CD4-positive, alpha-beta T cell treated with Interleukin-4 for 4 hours (primary cell): ENCODE data around the gene RASL12.
"Not testable (repeated sequence)": the region's sequence is repeated elsewhere in the genome, so short reads cannot be mapped to it uniquely, and the experiment has no call there.

Experiments
- DNase-seq: peaks from one replicate; pipeline ENCODE4 v3.0.0-alpha.2; 2020

The RASL12 gene

DNA sequence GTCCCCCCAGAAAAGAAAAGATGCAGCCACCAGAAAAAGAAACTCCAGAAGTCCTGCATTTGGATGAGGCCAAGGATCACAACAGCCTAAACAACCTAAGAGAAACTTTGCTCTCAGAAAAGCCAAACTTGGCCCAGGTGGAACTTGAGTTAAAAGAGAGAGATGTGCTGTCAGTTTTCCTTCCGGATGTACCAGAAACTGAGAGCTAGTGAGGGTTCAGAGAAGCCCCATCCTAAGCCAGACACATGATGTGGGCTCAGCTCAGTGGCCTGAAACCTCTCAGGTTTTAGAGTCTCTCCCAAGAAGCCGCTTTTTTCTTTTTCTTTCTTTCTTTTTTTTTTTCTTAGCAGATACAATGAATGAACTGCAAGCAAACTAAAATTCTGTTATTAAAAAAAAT, 14.8 kb downstream of the RASL12 start:
- no peak for DNase-seq

DNA sequence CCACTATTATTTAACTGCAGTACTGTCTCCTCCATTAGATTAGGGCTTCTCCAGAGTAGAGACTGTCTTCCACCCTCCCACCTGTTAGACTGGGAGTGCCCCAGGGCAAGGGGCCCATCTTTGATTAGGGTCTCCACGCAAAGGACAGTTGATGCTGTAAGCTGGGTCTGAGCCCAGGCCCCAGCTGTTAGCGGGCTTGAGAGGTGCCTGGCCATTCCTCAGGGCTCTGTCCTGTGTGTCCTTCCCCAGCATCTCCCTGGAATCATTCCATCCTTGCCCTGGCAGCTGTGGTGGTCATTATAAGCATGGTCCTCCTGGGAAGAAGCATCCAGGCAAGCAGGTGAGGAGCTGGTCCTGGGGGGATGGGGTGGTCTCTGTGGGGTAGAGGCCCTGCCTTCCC, 16.5 kb downstream of the RASL12 start:
- DNase-seq, result no peak

DNA sequence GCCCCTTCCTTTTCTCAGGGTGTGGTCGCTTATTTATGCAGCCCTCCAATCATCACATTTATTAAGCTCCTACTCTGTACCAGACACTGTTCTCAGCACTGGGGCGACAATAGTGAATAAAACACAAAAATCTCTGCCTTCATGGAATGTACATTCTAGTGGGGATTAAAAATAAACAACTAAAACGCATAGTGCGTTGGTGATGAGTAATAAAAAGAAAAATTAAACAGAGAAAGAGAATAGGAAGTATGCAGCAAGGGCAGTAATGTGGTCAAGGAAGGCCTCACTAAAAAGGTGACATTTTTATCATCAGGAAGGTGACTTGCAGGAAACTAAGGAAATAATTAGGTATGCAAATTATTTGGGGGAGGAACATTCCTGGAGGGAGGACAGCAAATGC, 17.5 kb downstream of the RASL12 start:
- no peak for DNase-seq

DNA sequence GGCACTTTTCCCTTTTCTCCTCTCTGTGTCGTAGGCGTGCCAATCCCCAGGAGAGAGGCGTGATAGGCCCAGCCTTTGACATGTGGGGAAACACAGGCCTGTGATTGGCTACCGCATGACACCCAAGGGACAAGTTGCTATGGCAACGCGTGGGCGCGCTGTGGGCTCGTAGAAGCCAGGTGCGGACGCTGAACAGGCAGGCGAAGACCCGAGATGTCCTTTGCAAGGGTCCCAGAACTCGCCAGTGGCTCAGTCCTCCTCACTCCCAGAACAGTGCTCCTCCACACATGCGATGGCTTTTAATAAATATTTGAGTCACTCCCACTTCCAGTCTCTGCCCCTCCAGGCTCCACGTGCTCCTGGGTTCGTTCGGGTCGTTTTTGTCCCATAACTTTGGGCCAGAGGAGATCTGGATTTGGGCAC, 18.4 kb downstream of the RASL12 start:
- DNase-seq, result peak; percentile 85

DNA sequence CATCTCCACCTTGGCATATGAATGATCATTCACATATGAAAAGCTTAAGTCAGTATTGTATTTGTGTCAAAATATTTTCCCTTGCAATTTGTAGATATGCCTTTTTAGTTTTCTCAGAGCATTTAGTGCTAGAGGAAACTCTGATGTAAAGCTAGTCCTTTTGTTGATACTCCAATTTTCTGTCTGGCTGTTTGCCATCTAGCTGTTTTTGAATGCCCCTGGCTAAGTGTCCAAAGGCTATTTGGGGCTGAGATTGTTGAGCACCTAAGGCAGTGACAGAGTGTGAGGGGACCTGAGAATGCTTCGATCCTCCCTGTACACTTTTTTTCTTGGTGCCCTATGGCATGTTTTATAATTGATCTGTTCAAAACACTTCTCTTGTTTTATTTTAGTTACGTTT, 19.6 kb downstream of the RASL12 start:
- no peak for DNase-seq

DNA sequence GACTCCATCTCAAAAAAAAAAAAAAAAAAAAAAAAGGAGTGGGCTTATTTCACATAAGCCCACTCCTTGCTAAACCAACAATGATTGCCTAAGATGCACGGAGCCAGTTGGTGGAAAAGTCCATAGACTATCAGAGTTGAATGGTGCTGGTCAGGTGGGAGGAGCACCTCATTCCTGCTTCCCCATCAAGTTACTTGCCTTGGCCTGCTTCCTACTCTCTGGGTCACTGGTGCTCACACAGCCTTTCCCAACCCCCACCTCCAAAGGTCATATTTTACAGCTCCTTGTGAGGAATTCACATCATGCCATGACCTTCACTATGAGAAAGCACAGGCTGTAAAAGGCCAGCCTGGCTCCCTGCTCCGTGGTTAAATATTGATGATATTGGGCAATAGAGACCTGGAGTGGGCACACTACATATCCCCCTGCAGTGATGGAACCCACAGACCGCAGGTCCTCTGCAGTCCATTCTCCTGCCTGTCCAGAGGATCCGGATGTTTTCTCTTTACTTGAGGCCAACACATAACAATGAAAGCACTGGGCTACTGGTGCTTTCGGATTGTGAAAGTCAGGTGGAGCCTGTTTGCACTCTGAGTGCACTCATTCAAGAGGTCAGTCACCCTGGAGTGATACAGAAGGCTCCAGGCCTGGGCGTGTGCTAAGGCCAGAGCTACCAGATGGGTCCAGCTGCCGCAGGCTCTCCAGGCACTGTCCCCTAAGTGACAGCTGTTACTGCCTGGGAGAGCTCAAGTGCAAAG, 22.9 kb downstream of the RASL12 start, which contains the start of gene SLC51B:
Gene SLC51B, plus strand, starts transcription at position 664 of the 758 bp plus-strand sequence. CDS start 4,618 bp downstream, outside the sequence.
- DNase-seq, result no peak

DNA sequence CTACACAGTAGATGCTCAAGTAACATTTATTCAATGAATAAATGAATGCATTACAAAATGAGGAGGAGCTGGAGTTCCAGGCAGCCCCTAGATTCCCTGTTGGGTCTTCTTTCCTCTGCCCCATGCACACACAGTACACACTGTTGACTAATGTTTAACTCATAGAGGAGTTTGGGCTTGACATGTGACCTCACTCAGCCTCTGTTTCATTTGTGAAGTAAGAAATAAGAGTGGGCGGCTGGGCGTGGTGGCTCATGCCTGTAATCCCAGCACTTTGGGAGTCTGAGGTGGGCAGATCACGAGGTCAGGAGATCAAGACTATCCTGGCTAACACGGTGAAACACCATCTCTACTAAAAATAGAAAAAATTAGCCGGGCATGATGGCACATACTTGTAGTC, 23.6 kb downstream of the RASL12 start:
- not testable (repeated sequence) for DNase-seq

DNA sequence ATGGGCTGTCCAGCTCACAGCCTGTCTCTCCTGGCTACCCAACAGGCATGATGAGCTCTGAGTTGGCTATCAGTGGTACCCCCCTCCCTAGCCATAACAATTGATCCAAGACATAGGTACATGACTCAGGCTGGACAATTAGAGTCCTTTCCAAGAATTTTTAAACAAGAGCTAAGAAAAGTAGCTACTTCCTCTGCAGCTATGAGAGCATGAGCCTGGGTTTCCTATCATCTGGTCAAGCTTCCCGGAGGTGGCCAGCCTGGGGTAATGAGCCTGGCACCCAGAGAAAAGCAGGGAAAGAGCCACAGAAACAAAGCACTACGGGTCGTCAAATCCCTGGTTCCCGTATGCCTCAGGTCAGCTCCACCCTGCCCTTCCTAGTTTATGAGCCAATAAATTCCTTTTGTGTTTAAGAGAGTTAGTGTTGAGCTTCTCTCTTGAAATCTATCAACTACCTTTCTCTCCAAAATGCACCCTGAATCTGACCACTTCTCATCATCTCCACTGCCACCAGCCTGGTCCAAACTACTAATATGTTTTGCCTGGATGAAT, 24.9 kb downstream of the RASL12 start:
- no peak for DNase-seq

DNA sequence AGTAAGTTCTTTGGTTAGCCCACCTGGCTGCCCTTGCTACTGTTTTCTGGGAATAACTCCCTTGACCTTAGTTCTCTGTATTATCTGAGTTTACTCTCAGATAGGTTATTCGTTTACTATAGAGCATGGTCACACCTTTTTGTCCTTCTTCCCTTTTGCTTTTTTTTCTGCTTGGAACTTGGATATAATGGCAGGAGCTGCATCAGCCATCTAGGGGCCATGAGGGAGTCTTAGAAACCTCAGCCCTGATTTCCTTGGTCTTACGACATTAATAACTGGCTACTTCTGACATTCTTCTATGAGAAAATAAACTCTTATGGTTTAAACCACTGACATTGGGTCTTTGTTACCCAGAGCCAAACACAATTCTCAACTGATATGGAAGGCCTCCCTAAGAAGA, 26.0 kb downstream of the RASL12 start:
- no peak for DNase-seq

DNA sequence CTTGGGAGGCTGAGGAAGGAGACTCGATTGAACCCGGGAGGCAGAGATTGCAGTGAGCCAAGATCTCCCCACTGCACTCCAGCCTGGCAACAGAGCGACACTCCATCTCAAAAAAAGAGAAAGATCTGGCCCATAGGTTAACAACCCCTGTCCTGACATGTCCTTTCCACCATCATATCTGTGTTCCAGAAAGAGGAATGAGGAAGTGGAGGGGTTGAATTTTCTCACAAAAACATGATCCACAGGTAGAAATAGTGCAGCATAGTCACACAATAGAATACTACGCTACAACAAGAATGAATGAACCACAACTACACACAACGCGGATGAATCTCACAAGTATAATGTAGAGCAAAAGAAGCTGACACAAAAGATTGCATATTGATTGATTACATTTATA, 27.3 kb downstream of the RASL12 start:
- DNase-seq, result no peak

DNA sequence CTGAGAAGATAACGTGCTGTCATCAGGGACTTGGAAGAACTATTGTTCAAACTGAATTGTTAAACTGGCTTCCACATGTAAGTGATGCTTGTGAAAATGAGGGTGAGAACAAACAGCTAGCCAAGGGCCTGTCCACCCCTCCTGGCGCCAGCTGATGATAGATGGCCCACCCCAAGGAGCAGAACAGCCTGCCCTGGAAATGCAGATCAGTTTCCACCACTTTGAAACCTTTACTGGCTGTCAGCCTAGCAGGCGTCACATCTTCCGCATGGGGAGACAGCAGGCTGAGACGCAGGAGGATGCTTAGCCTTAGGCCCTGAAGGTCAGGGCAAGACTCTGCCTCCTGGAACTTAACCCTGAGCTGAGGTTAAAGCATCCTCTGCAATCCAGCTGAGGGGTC, 29.0 kb downstream of the RASL12 start:
- DNase-seq, result no peak

DNA sequence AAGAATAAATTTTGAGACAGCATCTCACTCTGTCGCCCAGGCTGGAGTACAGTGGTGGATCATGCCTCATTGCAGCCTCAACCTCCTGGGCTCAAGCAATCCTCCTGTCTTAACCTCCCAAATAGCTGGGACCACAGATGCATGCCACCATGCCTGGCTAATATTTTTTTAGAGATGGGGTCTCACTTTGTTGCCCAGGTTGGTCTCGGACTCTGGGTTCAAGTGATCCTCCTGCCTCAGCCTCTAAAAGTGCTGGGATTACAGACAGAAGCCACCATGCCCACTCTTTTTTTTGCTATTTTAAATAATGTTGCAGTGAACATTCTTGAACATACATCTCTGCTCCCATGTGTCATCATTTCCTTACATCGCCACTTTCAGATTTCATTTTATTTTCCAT, 29.4 kb downstream of the RASL12 start:
- no peak for DNase-seq

DNA sequence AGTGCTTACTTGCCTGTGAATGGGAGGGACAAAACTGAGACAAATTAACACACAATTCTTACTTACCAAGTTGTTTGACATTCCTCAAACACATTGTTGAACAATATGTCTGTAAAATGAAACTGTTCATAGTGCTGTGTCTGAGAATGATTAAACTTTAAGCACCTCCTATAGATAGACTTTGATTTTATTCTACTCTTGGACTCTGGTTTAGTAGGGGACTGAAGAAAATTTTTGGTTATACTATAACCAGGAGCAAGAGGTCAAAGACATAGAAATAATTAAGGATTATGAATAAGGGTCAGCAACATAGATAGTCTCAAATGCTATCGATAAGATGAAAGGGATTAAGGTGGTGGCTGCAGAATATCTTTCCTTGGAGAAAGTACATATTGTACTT, 30.5 kb downstream of the RASL12 start:
- no peak for DNase-seq

DNA sequence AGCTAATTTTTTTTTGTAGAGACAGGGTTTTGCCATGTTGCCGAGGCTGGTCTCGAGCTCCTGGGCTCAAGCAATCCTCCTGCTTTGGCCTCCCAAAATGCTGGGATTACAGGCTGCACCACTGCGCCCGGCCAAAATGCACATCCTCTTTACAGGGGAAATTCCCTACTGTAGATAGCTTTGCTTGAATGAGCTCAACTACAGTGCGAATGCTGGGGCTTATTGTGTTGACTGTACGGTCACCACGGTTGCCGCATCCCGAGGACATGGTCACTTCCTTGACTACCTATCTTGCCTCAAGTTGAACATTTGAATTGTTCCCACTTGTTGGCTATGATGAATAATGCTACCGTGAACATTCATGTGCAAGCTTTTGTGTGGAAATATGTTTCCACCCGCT, 33.1 kb downstream of the RASL12 start:
- no peak for DNase-seq

DNA sequence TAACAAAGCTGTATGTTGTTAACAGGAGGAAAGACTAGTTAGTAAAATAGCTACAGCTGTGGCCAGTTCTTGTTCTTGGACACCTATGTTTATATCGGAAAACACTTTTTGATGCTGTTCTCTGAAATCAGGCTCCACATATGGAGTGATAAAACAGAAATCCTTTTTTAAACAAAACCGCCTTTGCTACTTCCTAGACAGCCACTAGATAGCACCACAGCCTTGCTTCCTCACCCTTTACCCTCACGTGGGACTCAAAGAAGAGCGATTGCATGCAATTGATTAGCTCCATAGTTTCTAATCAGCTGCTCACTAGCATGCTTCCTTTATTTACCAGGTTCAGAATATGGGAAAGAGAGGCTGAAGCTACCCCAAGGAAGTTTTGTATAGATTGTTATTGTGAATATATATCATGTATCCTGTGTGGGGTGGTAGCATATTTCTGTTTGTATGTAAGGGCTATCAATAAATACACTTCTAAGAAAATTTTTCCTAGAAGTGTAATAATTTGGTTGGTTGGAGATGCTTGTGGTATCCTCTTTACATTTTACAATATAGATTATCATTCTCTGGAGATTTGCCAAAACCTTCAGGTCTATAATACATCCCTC, 34.0 kb downstream of the RASL12 start:
- peak; percentile 41 for DNase-seq

DNA sequence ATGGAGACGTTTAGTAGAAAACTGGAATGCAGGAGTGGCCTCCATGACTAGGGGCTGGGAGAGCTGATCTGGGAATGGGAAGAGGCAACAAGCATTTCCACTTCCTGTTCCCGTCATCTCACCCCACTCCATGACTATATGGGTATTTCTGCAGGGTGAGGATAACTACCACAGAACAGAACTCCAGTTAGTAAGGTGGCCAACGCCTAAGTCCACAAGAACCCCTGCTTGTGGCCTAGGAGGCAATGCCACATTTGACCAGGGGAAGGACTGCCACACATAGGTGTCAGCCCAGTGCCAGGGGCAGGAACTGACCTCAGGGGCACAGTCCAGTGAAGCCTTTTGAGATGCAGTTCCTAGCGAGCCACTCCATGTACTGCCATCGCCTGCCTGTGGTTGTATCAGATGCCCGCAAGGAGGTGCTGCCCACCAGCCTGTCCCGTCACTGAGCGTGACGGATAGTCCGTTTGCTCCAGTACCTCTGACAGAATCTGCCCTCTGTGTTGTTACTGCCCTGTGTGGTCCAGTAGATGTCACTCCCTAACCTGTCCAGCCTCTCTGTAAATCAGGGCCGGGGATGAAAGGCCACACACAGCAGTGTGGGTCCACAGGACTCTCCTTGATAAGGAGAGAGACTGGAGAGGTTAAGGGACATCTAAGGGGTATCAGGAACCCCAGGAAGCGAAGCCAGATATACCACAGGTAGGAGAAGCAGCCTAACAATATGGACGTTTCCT, 34.8 kb downstream of the RASL12 start:
- peak; percentile 25 for DNase-seq

DNA sequence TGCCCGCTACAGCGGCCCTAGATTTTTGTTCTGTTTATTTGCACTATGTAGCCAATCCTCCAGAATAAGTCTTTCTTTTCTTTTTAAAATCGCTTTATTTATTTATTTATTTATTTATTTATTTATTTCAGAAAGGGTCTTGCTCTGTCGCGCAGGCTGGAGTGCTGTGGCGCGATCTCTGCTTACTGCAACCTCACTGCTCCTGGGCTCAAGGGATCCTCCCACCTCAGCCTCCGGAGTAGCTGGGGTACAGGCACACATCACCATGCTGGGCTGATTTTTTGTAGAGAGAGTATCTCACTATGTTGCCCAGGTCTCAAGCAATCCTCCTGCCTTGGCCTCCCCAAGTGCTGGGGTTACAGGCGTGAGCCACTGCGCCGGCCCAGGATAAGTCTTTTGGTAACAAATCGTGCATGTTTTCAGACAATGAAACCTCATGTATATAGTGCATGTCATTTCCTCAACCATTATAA, 38.0 kb downstream of the RASL12 start:
- DNase-seq, result no peak

DNA sequence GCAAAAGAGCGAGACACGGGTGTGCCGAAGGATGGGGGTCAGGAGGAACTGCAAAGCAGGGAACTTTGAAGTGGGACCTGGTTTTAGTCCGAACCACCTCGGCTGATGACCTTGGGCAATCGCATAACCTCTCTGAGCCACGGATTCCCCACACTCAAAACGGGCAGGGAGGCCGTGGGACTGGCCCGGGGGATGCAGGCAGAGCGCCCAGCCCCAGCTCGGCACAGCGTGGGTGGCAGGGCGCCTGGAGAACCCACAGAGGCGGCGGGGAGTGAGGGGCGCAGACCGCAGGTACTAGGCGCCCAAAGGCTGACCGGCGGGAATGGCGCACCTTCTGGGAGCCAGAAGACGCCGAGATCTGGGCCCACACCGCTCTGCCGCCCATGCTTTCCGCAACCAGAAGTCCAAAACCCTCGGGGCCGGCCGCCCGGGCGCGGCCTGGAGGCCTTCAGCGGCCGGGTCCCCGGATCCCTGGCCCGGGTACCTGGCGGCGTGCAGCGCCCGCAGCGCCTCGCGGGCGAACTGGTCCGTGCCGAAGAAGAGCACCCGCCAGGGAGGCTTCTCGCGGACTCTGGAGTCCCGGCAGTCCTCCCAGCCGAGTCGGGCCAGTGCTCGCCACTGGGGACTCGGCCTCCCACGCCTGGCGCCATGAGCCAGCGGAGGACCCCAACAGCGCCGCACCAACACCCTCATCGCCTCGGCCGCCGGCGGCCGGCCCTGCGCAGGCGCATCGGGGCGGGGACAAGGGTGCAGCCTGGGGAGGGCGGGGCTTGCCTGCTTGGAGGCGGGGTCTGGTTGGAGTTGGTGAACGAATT, 38.7 kb downstream of the RASL12 start, which contains the start of gene MTFMT:
Gene MTFMT, minus strand, starts transcription at position 719 of the 815 bp plus-strand sequence. Its CDS starts 26 bp downstream, at position 693.
- peak; percentile 89 for DNase-seq

DNA sequence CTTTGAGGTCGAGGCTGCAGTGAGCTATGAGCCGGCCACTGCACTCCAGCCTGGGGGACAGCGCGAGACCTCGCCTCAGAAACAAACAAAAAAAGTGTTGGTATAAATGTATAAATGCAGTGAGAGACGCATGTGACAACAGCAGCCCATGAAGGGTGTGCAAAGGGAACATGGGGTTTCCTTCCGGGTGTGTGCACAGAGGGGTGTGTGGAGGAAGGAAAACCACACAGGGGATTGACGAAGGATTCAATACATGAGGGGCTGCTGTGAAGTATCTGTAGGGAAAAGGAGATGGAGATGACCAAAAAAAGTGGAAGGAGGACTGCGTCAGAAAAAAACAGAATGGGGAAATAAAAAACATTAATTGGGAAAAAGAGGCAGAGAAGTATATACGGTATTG, 39.5 kb downstream of the RASL12 start:
- no peak for DNase-seq

DNA sequence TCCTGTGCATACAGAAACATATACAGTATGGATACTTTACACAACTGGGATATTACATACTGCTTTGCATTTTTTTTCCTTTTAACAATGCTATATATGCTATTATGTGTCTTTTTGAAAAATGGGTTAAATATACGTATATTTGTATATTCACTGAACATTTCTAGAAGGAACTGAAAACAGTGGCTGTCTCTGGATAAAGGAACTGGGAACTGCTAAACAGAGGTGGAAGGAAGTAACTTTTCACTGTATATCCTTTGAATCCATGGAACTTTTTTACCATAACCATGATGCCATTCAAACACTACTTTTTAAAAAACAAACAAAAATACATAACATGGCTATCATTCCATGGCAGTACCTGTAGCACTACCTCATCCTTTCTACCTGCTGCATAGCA, 40.2 kb downstream of the RASL12 start:
- no peak for DNase-seq

DNA sequence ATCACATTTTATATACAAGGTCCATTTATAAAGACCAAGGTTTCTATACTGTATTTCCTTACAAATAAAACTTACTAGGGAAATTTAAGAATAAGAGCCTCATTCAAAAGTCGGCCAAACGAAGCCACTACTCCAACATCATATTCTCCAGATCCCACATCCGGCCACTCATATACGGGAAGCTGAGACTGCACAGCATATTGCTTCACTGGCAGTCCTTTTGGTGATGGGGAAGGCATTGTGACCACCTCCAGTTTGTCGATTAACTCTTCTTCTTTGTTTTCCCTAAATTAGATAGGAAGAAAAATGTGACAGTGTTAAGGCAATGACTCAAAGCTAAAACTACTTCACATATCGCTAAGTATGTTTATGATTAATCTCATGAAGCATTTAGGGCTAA, 41.0 kb downstream of the RASL12 start:
- DNase-seq, result no peak

DNA sequence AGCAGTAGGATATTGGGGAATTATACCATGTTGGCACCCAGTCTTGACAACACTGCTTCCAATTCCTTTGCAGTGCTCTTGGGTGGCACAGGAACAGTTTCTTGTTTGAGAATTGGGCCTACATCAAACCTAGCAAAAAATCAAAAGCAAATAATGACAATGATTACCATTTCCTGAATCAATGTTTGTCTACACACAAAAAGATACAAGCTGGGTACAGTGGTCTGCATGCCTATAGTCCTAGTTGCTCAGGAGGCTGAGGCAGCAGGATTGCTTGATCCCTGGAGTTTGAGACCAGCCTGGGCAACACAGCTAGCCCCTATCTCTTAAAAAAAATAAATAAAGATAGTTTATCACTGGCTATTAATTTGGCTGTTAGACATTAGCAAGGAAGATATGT, 46.3 kb downstream of the RASL12 start:
- no peak for DNase-seq

DNA sequence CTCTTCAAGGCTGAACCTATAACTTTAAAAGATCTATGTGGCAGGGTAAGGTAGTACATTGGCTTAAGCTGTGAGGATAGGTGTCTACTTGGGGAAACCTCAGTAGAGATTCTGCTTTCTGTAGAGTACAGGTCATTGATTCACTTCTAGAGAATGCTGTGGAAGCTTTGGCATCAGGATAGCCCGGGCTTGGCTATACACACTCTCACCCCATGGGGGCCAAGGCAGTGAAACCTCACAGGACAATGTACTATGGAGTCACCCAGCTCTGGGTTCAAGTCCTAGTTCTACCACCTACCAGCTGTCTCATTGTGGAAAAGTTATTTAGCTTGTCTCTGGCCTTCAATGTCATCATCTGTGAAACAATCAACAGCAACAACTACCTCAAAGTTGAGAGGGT, 47.4 kb downstream of the RASL12 start:
- DNase-seq, result no peak
